WTC11 (cell line): ENCODE results near the gene PSMB10. TPM values are rescaled to one million over a fixed set of nuclear protein-coding genes. Genes with fewer than 3 reads are reported as not detected.
"Not testable (repeated sequence)": the region's sequence is repeated elsewhere in the genome, so short reads cannot be mapped to it uniquely, and the experiment has no call there.

Experiments
- ATAC-seq: fragments of 200-7000 bp; cut with Tn5 transposase; 2 replicates; pipeline ENCODE4 v1.10.0; 2021; ENCODE audit warnings: mild to moderate bottlenecking, moderate library complexity
- CTCF ChIA-PET: fragments of 300-600 bp; sonication (Branson Sonifier 250); formaldehyde crosslinking; loops from one replicate; lab custom pipeline; 2021; ENCODE audit warnings: antibody characterized with exemption; lab: Charles Lee
- POLR2A ChIA-PET: fragments of 350-600 bp; sonication (Branson Sonifier 250); formaldehyde crosslinking; loops from one replicate; lab custom pipeline; 2021; ENCODE audit warnings: antibody characterized with exemption; lab: Charles Lee
- DNase-seq: peaks from one replicate; pipeline ENCODE4 v3.0.0; 2021; ENCODE audit warnings: low spot score
- H3K27ac Mint-ChIP-seq: 2 replicates; pipeline ENCODE4 v1.8.0; 2021; ENCODE audit warnings: mixed read lengths
- H3K27me3 Mint-ChIP-seq: 2 replicates; pipeline ENCODE4 v1.8.0; 2021; ENCODE audit warnings: low read depth, mild to moderate bottlenecking, moderate library complexity, mixed read lengths
- H3K36me3 Mint-ChIP-seq: 2 replicates; pipeline ENCODE4 v1.8.0; 2021; ENCODE audit warnings: mixed read lengths
- H3K4me1 Mint-ChIP-seq: 2 replicates; pipeline ENCODE4 v1.8.0; 2022; ENCODE audit warnings: mixed read lengths
- H3K4me3 Mint-ChIP-seq: 2 replicates; pipeline ENCODE4 v1.8.0; 2021; ENCODE audit warnings: mild to moderate bottlenecking, moderate library complexity, mixed read lengths
- H3K9me3 Mint-ChIP-seq: 2 replicates; pipeline ENCODE4 v1.8.0; 2021; ENCODE audit warnings: mixed read lengths
- CREM ChIP-seq: sonication (generic); formaldehyde crosslinking; IDR thresholded peaks from 2 replicates; pipeline ENCODE4 v1.8.1; 2022; ENCODE audit warnings: mild to moderate bottlenecking, missing genetic modification reagents, moderate library complexity
- ELF4 ChIP-seq: sonication (generic); formaldehyde crosslinking; IDR thresholded peaks from 2 replicates; pipeline ENCODE4 v1.8.1; 2022; ENCODE audit warnings: low read depth, mild to moderate bottlenecking, moderate library complexity, missing genetic modification reagents
- FOXJ3 ChIP-seq: sonication (generic); formaldehyde crosslinking; IDR thresholded peaks from 2 replicates; pipeline ENCODE4 v1.9.0; 2021; ENCODE audit warnings: missing genetic modification reagents, mild to moderate bottlenecking, borderline replicate concordance
- GABPB1 ChIP-seq: sonication (generic); formaldehyde crosslinking; IDR thresholded peaks from 2 replicates; pipeline ENCODE4 v1.8.1; 2023; ENCODE audit warnings: mild to moderate bottlenecking, missing genetic modification reagents
- GRHL2 ChIP-seq: fragments of 250-450 bp; sonication (Bioruptor Pico); IDR thresholded peaks from 2 replicates; pipeline ENCODE4 v1.8.0; 2022; ENCODE audit warnings: mild to moderate bottlenecking, moderate library complexity; ENCODE audit not compliant: insufficient replicate concordance, severe bottlenecking
- HMGA2 ChIP-seq: fragments of 250-450 bp; sonication (Bioruptor Pico); IDR thresholded peaks from 2 replicates; pipeline ENCODE4 v1.4.0; 2021; ENCODE audit warnings: mild to moderate bottlenecking, moderate library complexity
- KAT7 ChIP-seq: sonication (generic); formaldehyde crosslinking; IDR thresholded peaks from 2 replicates; pipeline ENCODE4 v1.8.1; 2023; ENCODE audit warnings: missing genetic modification reagents, mild to moderate bottlenecking, borderline replicate concordance
- MYBL2 ChIP-seq: sonication (generic); formaldehyde crosslinking; IDR thresholded peaks from 2 replicates; pipeline ENCODE4 v1.8.1; 2023; ENCODE audit warnings: mild to moderate bottlenecking, moderate library complexity, missing genetic modification reagents
- NR1H2 ChIP-seq: sonication (generic); formaldehyde crosslinking; IDR thresholded peaks from 2 replicates; pipeline ENCODE4 v1.9.0; 2021; ENCODE audit warnings: mild to moderate bottlenecking, moderate library complexity, missing genetic modification reagents
- SMAD3 ChIP-seq: sonication (generic); formaldehyde crosslinking; IDR thresholded peaks from 2 replicates; pipeline ENCODE4 v1.8.0; 2022; ENCODE audit warnings: missing genetic modification reagents, mild to moderate bottlenecking, borderline replicate concordance
- SMAD4 ChIP-seq: sonication (generic); formaldehyde crosslinking; IDR thresholded peaks from 2 replicates; pipeline ENCODE4 v1.8.0; 2022; ENCODE audit warnings: mild to moderate bottlenecking, missing genetic modification reagents
- ZNF138 ChIP-seq: sonication (generic); formaldehyde crosslinking; conservative IDR thresholded peaks from 2 replicates; pipeline ENCODE4 v1.8.1; 2022; ENCODE audit warnings: mild to moderate bottlenecking, moderate library complexity, missing genetic modification reagents
- ZNF423 ChIP-seq: fragments of 250-450 bp; sonication (Bioruptor Pico); IDR thresholded peaks from 2 replicates; pipeline ENCODE4 v2.1.2; 2022; ENCODE audit warnings: mild to moderate bottlenecking, moderate library complexity
- total RNA-seq: library from RNA; stranded (reverse); gene quantifications from 3 replicates; pipeline ENCODE4 v1.2.3, GENCODE V29; 2021
- TF ChIP-seq, protein P1 (sequence below): sonication (generic); formaldehyde crosslinking; IDR thresholded peaks from 2 replicates; pipeline ENCODE4 v1.8.1; 2022; ENCODE audit warnings: mild to moderate bottlenecking, moderate library complexity, missing genetic modification reagents
- TF ChIP-seq, protein P2 (sequence below): sonication (generic); formaldehyde crosslinking; IDR thresholded peaks from 2 replicates; pipeline ENCODE4 v1.8.1; 2022; ENCODE audit warnings: missing genetic modification reagents, borderline replicate concordance
- TF ChIP-seq, protein P3 (sequence below): fragments of 250-450 bp; sonication (Bioruptor Pico); IDR thresholded peaks from 2 replicates; pipeline ENCODE4 v2.1.2; 2022; ENCODE audit warnings: mild to moderate bottlenecking, moderate library complexity
- TF ChIP-seq, protein P4 (sequence below): sonication (generic); formaldehyde crosslinking; conservative IDR thresholded peaks from 2 replicates; pipeline ENCODE4 v1.8.1; 2022; ENCODE audit warnings: mild to moderate bottlenecking, missing genetic modification reagents
- TF ChIP-seq, protein P5 (sequence below): sonication (generic); formaldehyde crosslinking; IDR thresholded peaks from 2 replicates; pipeline ENCODE4 v1.8.1; 2023; ENCODE audit warnings: mild to moderate bottlenecking, missing genetic modification reagents
- TF ChIP-seq, protein P6 (sequence below): sonication (generic); formaldehyde crosslinking; IDR thresholded peaks from 2 replicates; pipeline ENCODE4 v1.8.0; 2022; ENCODE audit warnings: mild to moderate bottlenecking, missing genetic modification reagents
- TF ChIP-seq, protein P7 (sequence below): sonication (generic); formaldehyde crosslinking; IDR thresholded peaks from 2 replicates; pipeline ENCODE4 v1.8.1; 2023; ENCODE audit warnings: mild to moderate bottlenecking, missing genetic modification reagents, moderate library complexity

The PSMB10 gene
- total RNA-seq, 1 experiment from 2014 or later, result 40.9 TPM

DNA sequence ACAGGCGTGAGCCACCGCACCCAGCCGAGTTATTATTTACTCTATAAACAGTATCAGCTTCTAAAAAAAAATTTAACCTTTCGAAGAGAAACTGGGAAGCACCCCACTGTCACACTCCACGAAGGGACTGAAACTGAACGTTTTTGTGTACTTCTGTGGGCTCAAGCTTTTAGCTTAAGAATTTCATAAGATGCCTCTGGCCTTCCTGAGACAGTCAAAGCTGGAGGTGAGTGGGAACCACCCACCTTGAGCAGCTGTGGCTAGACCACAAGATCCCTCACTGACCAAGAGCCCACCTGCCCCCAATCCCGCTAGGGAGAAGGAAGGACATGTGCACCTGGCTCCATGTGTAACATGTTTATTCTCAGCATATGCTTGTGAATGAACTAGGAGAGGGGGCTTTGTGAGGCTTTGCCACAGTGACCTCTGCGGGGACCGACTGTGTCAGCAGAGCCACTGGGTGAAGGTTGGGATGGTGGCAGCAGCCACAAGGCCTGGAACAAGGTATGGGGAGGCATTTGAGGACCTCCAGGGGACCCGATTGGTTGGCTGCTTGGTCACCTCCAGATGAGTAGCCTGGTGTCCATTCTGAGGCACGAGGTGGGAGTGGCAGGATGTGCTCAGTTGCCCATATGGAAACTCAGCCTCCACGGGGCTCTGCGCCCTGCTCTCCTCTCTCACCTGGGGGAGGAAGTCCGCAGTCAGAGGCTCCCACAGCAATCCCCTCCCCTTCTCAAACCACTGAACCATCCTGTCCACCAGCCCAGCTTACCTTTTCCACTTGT lies 38.9 kb upstream of the PSMB10 start:
- no peaks in the 10 kb centered on the region for H3K9me3 Mint-ChIP-seq
- H3K36me3 Mint-ChIP-seq, result no peaks in the 10 kb centered on the region
- H3K4me1 Mint-ChIP-seq, result no peaks in the 10 kb centered on the region; the same call in 1 of the 2 replicates
- DNase-seq (no peak), ATAC-seq (no peak)
- CTCF ChIA-PET, result interaction anchor here (1.1 to 1.2 kb wide), 3 partner anchors 17 to 65 kb away, joined by 3 to 5 read pairs (median 4); no protein-coding TSS in a partner anchor
- H3K27ac Mint-ChIP-seq, result peak overlapping the region; percentile 8; the same call in 1 of the 2 replicates
- H3K27me3 Mint-ChIP-seq, result peaks cover 6% of the 10 kb centered on the region; the same call in 1 of the 2 replicates
- TF ChIP-seq, protein P1, sequence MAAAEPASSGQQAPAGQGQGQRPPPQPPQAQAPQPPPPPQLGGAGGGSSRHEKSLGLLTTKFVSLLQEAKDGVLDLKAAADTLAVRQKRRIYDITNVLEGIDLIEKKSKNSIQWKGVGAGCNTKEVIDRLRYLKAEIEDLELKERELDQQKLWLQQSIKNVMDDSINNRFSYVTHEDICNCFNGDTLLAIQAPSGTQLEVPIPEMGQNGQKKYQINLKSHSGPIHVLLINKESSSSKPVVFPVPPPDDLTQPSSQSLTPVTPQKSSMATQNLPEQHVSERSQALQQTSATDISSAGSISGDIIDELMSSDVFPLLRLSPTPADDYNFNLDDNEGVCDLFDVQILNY (CRISPR knock-in tag), result no peak
- TF ChIP-seq, protein P2, sequence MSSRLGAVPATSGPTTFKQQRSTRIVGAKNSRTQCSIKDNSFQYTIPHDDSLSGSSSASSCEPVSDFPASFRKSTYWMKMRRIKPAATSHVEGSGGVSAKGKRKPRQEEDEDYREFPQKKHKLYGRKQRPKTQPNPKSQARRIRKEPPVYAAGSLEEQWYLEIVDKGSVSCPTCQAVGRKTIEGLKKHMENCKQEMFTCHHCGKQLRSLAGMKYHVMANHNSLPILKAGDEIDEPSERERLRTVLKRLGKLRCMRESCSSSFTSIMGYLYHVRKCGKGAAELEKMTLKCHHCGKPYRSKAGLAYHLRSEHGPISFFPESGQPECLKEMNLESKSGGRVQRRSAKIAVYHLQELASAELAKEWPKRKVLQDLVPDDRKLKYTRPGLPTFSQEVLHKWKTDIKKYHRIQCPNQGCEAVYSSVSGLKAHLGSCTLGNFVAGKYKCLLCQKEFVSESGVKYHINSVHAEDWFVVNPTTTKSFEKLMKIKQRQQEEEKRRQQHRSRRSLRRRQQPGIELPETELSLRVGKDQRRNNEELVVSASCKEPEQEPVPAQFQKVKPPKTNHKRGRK (CRISPR knock-in tag), result no peak
- TF ChIP-seq KAT7 (CRISPR knock-in tag) (no peak), FOXJ3 (CRISPR knock-in tag) (no peak)
- TF ChIP-seq, protein P3, sequence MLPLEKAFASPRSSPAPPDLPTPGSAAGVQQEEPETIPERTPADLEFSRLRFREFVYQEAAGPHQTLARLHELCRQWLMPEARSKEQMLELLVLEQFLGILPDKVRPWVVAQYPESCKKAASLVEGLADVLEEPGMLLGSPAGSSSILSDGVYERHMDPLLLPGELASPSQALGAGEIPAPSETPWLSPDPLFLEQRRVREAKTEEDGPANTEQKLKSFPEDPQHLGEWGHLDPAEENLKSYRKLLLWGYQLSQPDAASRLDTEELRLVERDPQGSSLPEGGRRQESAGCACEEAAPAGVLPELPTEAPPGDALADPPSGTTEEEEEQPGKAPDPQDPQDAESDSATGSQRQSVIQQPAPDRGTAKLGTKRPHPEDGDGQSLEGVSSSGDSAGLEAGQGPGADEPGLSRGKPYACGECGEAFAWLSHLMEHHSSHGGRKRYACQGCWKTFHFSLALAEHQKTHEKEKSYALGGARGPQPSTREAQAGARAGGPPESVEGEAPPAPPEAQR (CRISPR knock-in tag), result no peak
- TF ChIP-seq, protein P4, sequence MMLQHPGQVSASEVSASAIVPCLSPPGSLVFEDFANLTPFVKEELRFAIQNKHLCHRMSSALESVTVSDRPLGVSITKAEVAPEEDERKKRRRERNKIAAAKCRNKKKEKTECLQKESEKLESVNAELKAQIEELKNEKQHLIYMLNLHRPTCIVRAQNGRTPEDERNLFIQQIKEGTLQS (CRISPR knock-in tag), result no peak
- POLR2A ChIA-PET, result interaction anchor here (0.5 kb wide), 1 partner anchor 1376 kb away, joined by 8 read pairs; no protein-coding TSS in a partner anchor
- no peak overlapping the region for H3K4me3 Mint-ChIP-seq

DNA sequence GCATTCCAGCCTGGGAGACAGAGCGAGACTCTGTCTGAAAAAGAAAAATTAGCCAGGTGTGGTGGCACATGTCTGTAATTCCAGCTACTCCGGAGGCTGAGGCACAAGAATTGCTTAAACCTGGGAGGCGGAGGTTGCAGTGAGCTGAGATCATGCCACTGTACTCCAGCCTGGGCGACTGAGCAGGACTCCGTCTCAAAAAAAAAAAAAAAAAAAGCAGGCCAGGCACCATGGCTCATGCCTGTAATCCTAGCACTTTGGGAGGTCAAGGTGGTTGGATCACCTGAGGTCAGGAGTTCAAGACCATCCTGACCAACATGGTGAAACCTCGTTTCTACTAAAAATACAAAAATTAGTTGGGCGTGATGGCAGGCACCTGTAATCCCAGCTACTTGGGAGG lies 35.6 kb upstream of the PSMB10 start:
- ATAC-seq, CTCF ChIA-PET, H3K4me3 Mint-ChIP-seq, H3K36me3 Mint-ChIP-seq, H3K9me3 Mint-ChIP-seq, DNase-seq, H3K27ac Mint-ChIP-seq: not testable (repeated sequence)
- Mint-ChIP-seq H3K4me1 (peaks cover 11% of the 10 kb centered on the region), H3K27me3 (peaks cover 10% of the 10 kb centered on the region; the same call in 1 of the 2 replicates)
- POLR2A ChIA-PET, result interaction anchor here (0.7 kb wide), 2 partner anchors 24 to 437 kb away, joined by 3 read pairs; no protein-coding TSS in a partner anchor

DNA sequence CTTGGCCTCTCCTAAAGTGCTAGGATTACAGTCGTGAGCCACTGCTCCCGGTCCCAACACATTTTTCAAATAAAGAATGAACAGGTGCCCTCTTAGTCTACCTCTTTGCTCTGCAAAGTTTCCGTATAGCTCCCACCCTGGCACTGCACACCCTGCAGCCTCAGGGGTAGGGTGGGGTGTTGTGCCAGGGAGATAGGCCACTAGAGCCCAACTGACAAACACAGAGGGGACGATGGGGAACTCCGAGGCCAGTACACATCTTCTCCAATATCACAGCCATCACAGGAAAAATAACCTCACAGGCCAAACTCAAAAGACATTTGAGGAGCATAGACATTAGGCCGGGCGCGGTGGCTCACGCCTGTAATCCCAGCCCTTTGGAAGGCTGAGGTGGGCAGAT lies 34.5 kb upstream of the PSMB10 start:
- no peaks in the 10 kb centered on the region for H3K9me3 Mint-ChIP-seq
- H3K4me1 Mint-ChIP-seq, result peaks cover 23% of the 10 kb centered on the region
- ATAC-seq (no peak), DNase-seq (no peak)
- no peaks in the 10 kb centered on the region for H3K36me3 Mint-ChIP-seq
- POLR2A ChIA-PET, result no interaction called here
- peaks cover 10% of the 10 kb centered on the region; the same call in 1 of the 2 replicates for H3K27me3 Mint-ChIP-seq
- no peak overlapping the region for H3K4me3 Mint-ChIP-seq
- H3K27ac Mint-ChIP-seq, result no peak overlapping the region
- CTCF ChIA-PET, result interaction anchor here (0.6 kb wide), 1 partner anchor 155 kb away, joined by 4 read pairs; no protein-coding TSS in a partner anchor
- TF ChIP-seq MYBL2 (CRISPR knock-in tag), result no peak
- TF ChIP-seq GABPB1 (CRISPR knock-in tag), result no peak
- TF ChIP-seq, protein P2 (CRISPR knock-in tag), result no peak
- TF ChIP-seq, protein P5, sequence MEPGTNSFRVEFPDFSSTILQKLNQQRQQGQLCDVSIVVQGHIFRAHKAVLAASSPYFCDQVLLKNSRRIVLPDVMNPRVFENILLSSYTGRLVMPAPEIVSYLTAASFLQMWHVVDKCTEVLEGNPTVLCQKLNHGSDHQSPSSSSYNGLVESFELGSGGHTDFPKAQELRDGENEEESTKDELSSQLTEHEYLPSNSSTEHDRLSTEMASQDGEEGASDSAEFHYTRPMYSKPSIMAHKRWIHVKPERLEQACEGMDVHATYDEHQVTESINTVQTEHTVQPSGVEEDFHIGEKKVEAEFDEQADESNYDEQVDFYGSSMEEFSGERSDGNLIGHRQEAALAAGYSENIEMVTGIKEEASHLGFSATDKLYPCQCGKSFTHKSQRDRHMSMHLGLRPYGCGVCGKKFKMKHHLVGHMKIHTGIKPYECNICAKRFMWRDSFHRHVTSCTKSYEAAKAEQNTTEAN (CRISPR knock-in tag), result no peak
- no peak for TF ChIP-seq ELF4 (CRISPR knock-in tag)
- no peak for TF ChIP-seq HMGA2 (CRISPR knock-in tag)
- TF ChIP-seq, protein P6, sequence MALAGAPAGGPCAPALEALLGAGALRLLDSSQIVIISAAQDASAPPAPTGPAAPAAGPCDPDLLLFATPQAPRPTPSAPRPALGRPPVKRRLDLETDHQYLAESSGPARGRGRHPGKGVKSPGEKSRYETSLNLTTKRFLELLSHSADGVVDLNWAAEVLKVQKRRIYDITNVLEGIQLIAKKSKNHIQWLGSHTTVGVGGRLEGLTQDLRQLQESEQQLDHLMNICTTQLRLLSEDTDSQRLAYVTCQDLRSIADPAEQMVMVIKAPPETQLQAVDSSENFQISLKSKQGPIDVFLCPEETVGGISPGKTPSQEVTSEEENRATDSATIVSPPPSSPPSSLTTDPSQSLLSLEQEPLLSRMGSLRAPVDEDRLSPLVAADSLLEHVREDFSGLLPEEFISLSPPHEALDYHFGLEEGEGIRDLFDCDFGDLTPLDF, result no peak
- TF ChIP-seq, protein P7, sequence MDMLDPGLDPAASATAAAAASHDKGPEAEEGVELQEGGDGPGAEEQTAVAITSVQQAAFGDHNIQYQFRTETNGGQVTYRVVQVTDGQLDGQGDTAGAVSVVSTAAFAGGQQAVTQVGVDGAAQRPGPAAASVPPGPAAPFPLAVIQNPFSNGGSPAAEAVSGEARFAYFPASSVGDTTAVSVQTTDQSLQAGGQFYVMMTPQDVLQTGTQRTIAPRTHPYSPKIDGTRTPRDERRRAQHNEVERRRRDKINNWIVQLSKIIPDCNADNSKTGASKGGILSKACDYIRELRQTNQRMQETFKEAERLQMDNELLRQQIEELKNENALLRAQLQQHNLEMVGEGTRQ, result no peak
- no peak for TF ChIP-seq SMAD4
- TF ChIP-seq GRHL2 (CRISPR knock-in tag), result no peak
- TF ChIP-seq NR1H2 (CRISPR knock-in tag), result no peak
- TF ChIP-seq ZNF423 (CRISPR knock-in tag), result no peak
- TF ChIP-seq CREM, result no peak
- TF ChIP-seq ZNF138 (CRISPR knock-in tag), result no peak
- TF ChIP-seq SMAD3 (CRISPR knock-in tag), result no peak
